HepG2 (cell line): ENCODE data around the gene GALNT15. TPM values are rescaled to one million over a fixed set of nuclear protein-coding genes. Genes with fewer than 3 reads are reported as not detected.
A peak's percentile ranks its signal among the peaks of the same experiment; 100 is the strongest.

Source experiments
- ATAC-seq: fragments of 200-7000 bp; cut with Tn5 transposase; 3 replicates; pipeline ENCODE4 v1.9.1; 2020; ENCODE audit warnings: mild to moderate bottlenecking, moderate library complexity
- BruUV-seq: library from RNA; stranded (reverse); fragments of 400-500 nt; replicated peaks from 2 replicates; lab custom pipeline; 2021; lab: Mats Ljungman, UMichigan
- CTCF ChIA-PET: fragments of 300-600 bp; formaldehyde crosslinking; extraction: SDS; loops from one replicate; lab custom pipeline; 2021; ENCODE audit warnings: low total read pairs, inconsistent platforms, low intra/inter-chr PET ratio; lab: Yijun Ruan, JAX
- POLR2A ChIA-PET: fragments of 350-600 bp; sonication (Branson Sonifier 250); formaldehyde crosslinking; loops from one replicate; lab custom pipeline; 2020; ENCODE audit warnings: antibody characterized with exemption, inconsistent platforms; lab: Yijun Ruan, JAX
- DNase-seq: peaks from one replicate; pipeline ENCODE4 v3.0.0-alpha.2; 2015; ENCODE audit warnings: low spot score
- FAIRE-seq: peaks from 3 replicates; lab custom pipeline; 2011; peaks lifted over from hg19 to GRCh38; lab: Jason Lieb, UNC
- H2AFZ ChIP-seq: one replicate; pipeline ENCODE4 v1.6.1; 2011; ENCODE audit warnings: low read length, inconsistent platforms
- H3K27ac ChIP-seq: fragments of 300-600 bp; 3 replicates; pipeline ENCODE4 v1.8.0; 2011; ENCODE audit warnings: mixed run types, mild to moderate bottlenecking, mixed read lengths, low read length, inconsistent platforms; ENCODE audit not compliant: insufficient read depth; ENCODE audit errors: extremely low read length
- H3K27me3 ChIP-seq, 2 experiments: fragments of 200-600 bp in 1 of 2; 2 replicates in 1 of 2; 3 replicates in 1 of 2; pipeline versions ENCODE4 v1.6.0 to v1.8.0; 2011; ENCODE audit warnings: low read length in 2 of 2, mild to moderate bottlenecking in 2 of 2, moderate library complexity in 2 of 2, inconsistent platforms in 1 of 2; ENCODE audit not compliant: insufficient read depth in 2 of 2, control insufficient read depth in 1 of 2
- H3K36me3 ChIP-seq, 2 experiments: fragments of 200-600 bp in 1 of 2; replicated peaks in 1 of 2; 2 replicates in 1 of 2; 3 replicates in 1 of 2; pipeline versions ENCODE4 v1.5.1 to v1.8.0; 2011; ENCODE audit warnings: low read length in 2 of 2, inconsistent platforms in 1 of 2; ENCODE audit not compliant: insufficient read depth in 2 of 2, control insufficient read depth in 1 of 2
- H3K4me1 ChIP-seq: 2 replicates; pipeline ENCODE4 v1.5.1; 2012; ENCODE audit warnings: low read length, inconsistent platforms; ENCODE audit not compliant: insufficient read depth
- H3K4me2 ChIP-seq: 2 replicates; pipeline ENCODE4 v1.6.0; 2011; ENCODE audit warnings: low read depth, low read length, inconsistent platforms
- H3K4me3 ChIP-seq, 3 experiments: fragments of 200-600 bp in 1 of 3; sonication (generic), shearing (Covaris generic) in 1 of 3; replicated peaks in 1 of 3; 2 replicates each; pipeline ENCODE4 v1.5.1; 2011 to 2016; ENCODE audit warnings: low read length in 3 of 3, inconsistent platforms in 2 of 3, low read depth in 2 of 3, mild to moderate bottlenecking in 2 of 3, control low read depth in 1 of 3, mixed read lengths in 1 of 3; ENCODE audit not compliant: insufficient read depth in 1 of 3
- H3K79me2 ChIP-seq: one replicate; pipeline ENCODE4 v1.6.1; 2011; ENCODE audit warnings: low read length, inconsistent platforms; ENCODE audit not compliant: insufficient read depth
- H3K9ac ChIP-seq: 2 replicates; pipeline ENCODE4 v1.6.0; 2011; ENCODE audit warnings: mild to moderate bottlenecking, low read depth, low read length, inconsistent platforms; ENCODE audit not compliant: insufficient read depth
- H3K9me3 ChIP-seq: 2 replicates; pipeline ENCODE4 v1.5.1; 2012; ENCODE audit warnings: mild to moderate bottlenecking, low read length
- H4K20me1 ChIP-seq: 2 replicates; pipeline ENCODE4 v1.6.0; 2011; ENCODE audit warnings: inconsistent platforms, mild to moderate bottlenecking, low read length, moderate library complexity; ENCODE audit not compliant: insufficient read depth
- FOXA3 ChIP-seq: IDR thresholded peaks from 2 replicates; pipeline ENCODE4 v1.6.1; 2016; ENCODE audit warnings: missing genetic modification reagents, missing compliant biosample characterization
- HDAC2 ChIP-seq: sonication (generic); formaldehyde crosslinking; IDR thresholded peaks from 2 replicates; pipeline ENCODE4 v1.4.0; 2020; ENCODE audit warnings: missing genetic modification reagents
- SNRNP70 ChIP-seq: fragments of 200-400 bp; formaldehyde crosslinking; IDR thresholded peaks from 2 replicates; pipeline ENCODE4 v1.6.1; 2017; ENCODE audit warnings: mild to moderate bottlenecking, low read depth, low read length, moderate library complexity
- ZNF549 ChIP-seq: sonication (generic); formaldehyde crosslinking; IDR thresholded peaks from 2 replicates; pipeline ENCODE4 v1.5.0; 2020; ENCODE audit warnings: missing genetic modification reagents
- WGBS: methylation state at CpG from one replicate; pipeline ENCODE4 v1.1.6; 2017; ENCODE audit warnings: low lambda C conversion rate; 5-methylcytosine and 5-hydroxymethylcytosine counted together
- in situ Hi-C: cut with HindIII; loops from 2 replicates; pipeline ENCODE4 v1.10.0; 2017; ENCODE audit warnings: low pct_unique_long_range_greater_than_20kb; ENCODE audit not compliant: extremely low pct_ligation_motif_present
- intact Hi-C: fragments of 100-400 bp; cut with micrococcal nuclease; formaldehyde crosslinking; loops from one replicate; pipeline ENCODE4 v1.10.0; 2022; ENCODE audit not compliant: unreplicated experiment
- polyA plus RNA-seq, 8 experiments: library from polyadenylated mRNA; depleted of rRNA in 3 of 8; stranded (reverse) in 7 of 8; unstranded in 1 of 8; fragments of >200 nt; fragmentation: Illumina TruSeq in 4 of 8; extraction: Trizol in 4 of 8; gene quantifications; 2 replicates each; pipeline versions ENCODE4 v1.2.1 to v1.2.3, GENCODE V29; 2011 to 2016; ENCODE audit warnings: low read depth in 4 of 8, missing spikeins in 1 of 8, mixed read lengths in 1 of 8; ENCODE audit not compliant: insufficient read depth in 1 of 8
- total RNA-seq, 5 experiments: library from RNA; depleted of rRNA; stranded (reverse); fragments of >200 nt; fragmentation: Illumina TruSeq; extraction: Trizol; gene quantifications; 2 replicates each; pipeline ENCODE4 v1.2.3, GENCODE V29; 2016; ENCODE audit warnings: low read depth in 1 of 5
- TF ChIP-seq, protein P1 (sequence below): sonication (generic); formaldehyde crosslinking; IDR thresholded peaks from 2 replicates; pipeline ENCODE4 v1.4.0; 2020; ENCODE audit warnings: missing genetic modification reagents, borderline replicate concordance

Gene GALNT15
- total and polyA plus RNA-seq, 2 of the 13 experiments (the other 11 are each of a cell fraction or from before 2014, with no cell fraction given) = 0.02 to 0.04 TPM

DNA sequence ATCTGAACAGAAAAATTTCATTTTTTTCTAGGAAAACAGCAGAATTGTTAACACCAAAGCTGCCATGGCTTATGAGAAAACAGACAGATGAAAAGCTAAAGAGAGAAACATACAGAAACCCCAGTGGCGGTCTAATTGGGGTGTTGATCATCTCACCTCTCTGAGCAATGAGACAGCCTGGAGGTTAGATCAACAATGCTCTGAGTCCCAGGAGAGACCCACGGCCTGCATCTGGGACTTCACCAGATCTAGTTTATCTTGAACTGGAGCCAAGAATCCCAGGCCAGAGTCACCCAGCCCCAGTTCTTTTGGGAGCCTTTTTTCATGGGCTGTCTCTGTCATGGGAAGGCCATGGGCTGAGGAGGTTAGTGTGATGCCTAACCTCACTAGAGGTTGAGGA is 3.5 kb upstream of the GALNT15 start (continued):
- no peak for TF ChIP-seq SNRNP70
- TF ChIP-seq ZNF549 (CRISPR knock-in tag) = no peak

- POLR2A ChIA-PET = no interaction called here
- no TSS peak for BruUV-seq
- no peak for ATAC-seq
- no peaks in the 10 kb centered on the region for H4K20me1 ChIP-seq
- H3K9me3 ChIP-seq = no peaks in the 10 kb centered on the region
- no peak overlapping the region for H2AFZ ChIP-seq
- in situ Hi-C loops (loop anchor here (5.0 kb wide), 1 partner anchor 120 kb away; no protein-coding TSS in a partner anchor), intact Hi-C loops (no loop called here)
- no peaks in the 10 kb centered on the region for H3K79me2 ChIP-seq
- TF ChIP-seq HDAC2 (no peak), FOXA3 (CRISPR knock-in tag) (0 out of 2 replicates have a peak, but pooled peaks have one; percentile 29)
- TF ChIP-seq, protein P1, sequence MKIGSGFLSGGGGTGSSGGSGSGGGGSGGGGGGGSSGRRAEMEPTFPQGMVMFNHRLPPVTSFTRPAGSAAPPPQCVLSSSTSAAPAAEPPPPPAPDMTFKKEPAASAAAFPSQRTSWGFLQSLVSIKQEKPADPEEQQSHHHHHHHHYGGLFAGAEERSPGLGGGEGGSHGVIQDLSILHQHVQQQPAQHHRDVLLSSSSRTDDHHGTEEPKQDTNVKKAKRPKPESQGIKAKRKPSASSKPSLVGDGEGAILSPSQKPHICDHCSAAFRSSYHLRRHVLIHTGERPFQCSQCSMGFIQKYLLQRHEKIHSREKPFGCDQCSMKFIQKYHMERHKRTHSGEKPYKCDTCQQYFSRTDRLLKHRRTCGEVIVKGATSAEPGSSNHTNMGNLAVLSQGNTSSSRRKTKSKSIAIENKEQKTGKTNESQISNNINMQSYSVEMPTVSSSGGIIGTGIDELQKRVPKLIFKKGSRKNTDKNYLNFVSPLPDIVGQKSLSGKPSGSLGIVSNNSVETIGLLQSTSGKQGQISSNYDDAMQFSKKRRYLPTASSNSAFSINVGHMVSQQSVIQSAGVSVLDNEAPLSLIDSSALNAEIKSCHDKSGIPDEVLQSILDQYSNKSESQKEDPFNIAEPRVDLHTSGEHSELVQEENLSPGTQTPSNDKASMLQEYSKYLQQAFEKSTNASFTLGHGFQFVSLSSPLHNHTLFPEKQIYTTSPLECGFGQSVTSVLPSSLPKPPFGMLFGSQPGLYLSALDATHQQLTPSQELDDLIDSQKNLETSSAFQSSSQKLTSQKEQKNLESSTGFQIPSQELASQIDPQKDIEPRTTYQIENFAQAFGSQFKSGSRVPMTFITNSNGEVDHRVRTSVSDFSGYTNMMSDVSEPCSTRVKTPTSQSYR (CRISPR knock-in tag) = peak; percentile 77; the same call in 1 of the 2 replicates
- no peaks in the 10 kb centered on the region for H3K36me3 ChIP-seq
- no peak for FAIRE-seq
- peaks cover 3 to 51% of the 10 kb centered on the region in 2 experiments; a peak in 3 of 5 replicates for H3K27me3 ChIP-seq
- WGBS = 0% methylated on average over 1 of the region's 1 CpG
- H3K4me2 ChIP-seq = no peak overlapping the region
- no peak for DNase-seq
- no peak overlapping the region for H3K27ac ChIP-seq
- H3K4me1 ChIP-seq = peaks cover 10% of the 10 kb centered on the region; the same call in 1 of the 2 replicates
- no peak overlapping the region for H3K9ac ChIP-seq
- CTCF ChIA-PET = no interaction called here
- no peak overlapping the region for H3K4me3 ChIP-seq
Observed at GRCh38 chr3:16171825-16172224, 2.7 kb upstream of the GALNT15 start.
